OCI-LY1 (cell line): Measurements from ENCODE around the gene CSNK1A1.
"Not testable (repeated sequence)": the region's sequence is repeated elsewhere in the genome, so short reads cannot be mapped to it uniquely, and the experiment has no call there.

Source experiments
- H2AFZ ChIP-seq: fragments of 200-600 bp; sonication (generic), shearing (Covaris generic); 2 replicates; pipeline ENCODE4 v1.6.0; 2014; ENCODE audit warnings: antibody characterized with exemption, mild to moderate bottlenecking, low read length
- H3F3A ChIP-seq: fragments of 200-600 bp; sonication (generic), shearing (Covaris generic); 2 replicates; pipeline ENCODE4 v1.6.0; 2014; ENCODE audit warnings: mild to moderate bottlenecking, antibody characterized with exemption, low read length, moderate library complexity; ENCODE audit not compliant: insufficient read depth
- H3K27ac ChIP-seq: fragments of 200-600 bp; sonication (generic); 2 replicates; pipeline ENCODE4 v1.5.1; 2014; ENCODE audit warnings: low read length, mixed run types, mild to moderate bottlenecking, low read depth; ENCODE audit not compliant: poor library complexity, severe bottlenecking
- H3K27me3 ChIP-seq: fragments of 200-600 bp; sonication (generic); 2 replicates; pipeline ENCODE4 v1.6.0; 2014; ENCODE audit warnings: antibody characterized with exemption, mild to moderate bottlenecking, low read length, moderate library complexity; ENCODE audit not compliant: insufficient read depth
- H3K36me3 ChIP-seq: fragments of 200-600 bp; sonication (generic); 2 replicates; pipeline ENCODE4 v1.6.1; 2014; ENCODE audit warnings: mild to moderate bottlenecking, antibody characterized with exemption, low read length, moderate library complexity, mixed read lengths; ENCODE audit not compliant: insufficient read depth
- H3K4me1 ChIP-seq: fragments of 200-600 bp; sonication (generic); 2 replicates; pipeline ENCODE4 v1.5.1; 2014; ENCODE audit warnings: mild to moderate bottlenecking, low read length, moderate library complexity; ENCODE audit not compliant: insufficient read depth, severe bottlenecking
- H3K4me2 ChIP-seq: fragments of 200-600 bp; sonication (generic), shearing (Covaris generic); 2 replicates; pipeline ENCODE4 v1.6.1; 2014; ENCODE audit warnings: low read length
- H3K4me3 ChIP-seq: fragments of 200-600 bp; sonication (generic); 2 replicates; pipeline ENCODE4 v1.5.1; 2014; ENCODE audit warnings: low read length, low read depth, mild to moderate bottlenecking, mixed read lengths; ENCODE audit not compliant: poor library complexity, severe bottlenecking
- H3K79me2 ChIP-seq: fragments of 200-600 bp; shearing (Covaris generic); 2 replicates; pipeline ENCODE4 v1.6.1; 2016; ENCODE audit warnings: mixed run types, low read length, mixed read lengths; ENCODE audit not compliant: insufficient read depth
- H3K9ac ChIP-seq: fragments of 200-600 bp; sonication (generic), shearing (Covaris generic); 2 replicates; pipeline ENCODE4 v1.6.1; 2014; ENCODE audit warnings: mild to moderate bottlenecking, low read length, mixed read lengths
- H3K9me2 ChIP-seq: fragments of 200-600 bp; sonication (generic), shearing (Covaris generic); 2 replicates; pipeline ENCODE4 v1.6.1; 2014; ENCODE audit warnings: low read depth, mild to moderate bottlenecking, low read length, mixed read lengths
- H3K9me3 ChIP-seq: fragments of 200-600 bp; shearing (Covaris generic); 2 replicates; pipeline ENCODE4 v1.6.1; 2014; ENCODE audit warnings: low read length, mixed read lengths
- H4K20me1 ChIP-seq: fragments of 200-600 bp; sonication (generic), shearing (Covaris generic); 2 replicates; pipeline ENCODE4 v1.6.0; 2016; ENCODE audit warnings: mild to moderate bottlenecking, low read length; ENCODE audit not compliant: insufficient read depth
- CTCF ChIP-seq: fragments of 200-600 bp; sonication (generic), shearing (Covaris generic); IDR thresholded peaks from 2 replicates; pipeline ENCODE4 v1.5.1; 2017; ENCODE audit warnings: mild to moderate bottlenecking, antibody characterized with exemption, low read length, moderate library complexity, mixed read lengths
- EZH2 ChIP-seq: fragments of 200-600 bp; sonication (generic), shearing (Covaris generic); IDR thresholded peaks from 2 replicates; pipeline ENCODE4 v1.8.0; 2017; ENCODE audit warnings: borderline replicate concordance, mixed run types, mild to moderate bottlenecking, antibody characterized with exemption, low read length, moderate library complexity, mixed read lengths

The CSNK1A1 gene

GRCh38 chr5:149540089-149540488, 11.2 kb downstream of the CSNK1A1 start:
- peaks cover 93% of the 10 kb centered on the region for H3K79me2 ChIP-seq
- H4K20me1 ChIP-seq: 0 out of 2 replicates have a peak, but pooled peaks cover 4% of the 10 kb centered on the region
- no peaks in the 10 kb centered on the region for H3F3A ChIP-seq
- no peaks in the 10 kb centered on the region for H3K9me3 ChIP-seq
- H3K27ac ChIP-seq: no peak overlapping the region
- TF ChIP-seq EZH2 (no peak), CTCF (no peak)
- no peak overlapping the region for H3K9ac ChIP-seq
- no peak overlapping the region for H3K4me2 ChIP-seq
- H2AFZ ChIP-seq: no peak overlapping the region
- H3K27me3 ChIP-seq: no peaks in the 10 kb centered on the region
- H3K4me1 ChIP-seq: peaks cover 6% of the 10 kb centered on the region
- H3K36me3 ChIP-seq: peaks cover 86% of the 10 kb centered on the region
- H3K4me3 ChIP-seq: no peak overlapping the region
- H3K9me2 ChIP-seq: no peaks in the 10 kb centered on the region

- Histone ChIP-seq H3K36me3 (peaks cover 86% of the 10 kb centered on the region), H3K4me2 (no peak overlapping the region)
Measured at GRCh38 chr5:149537374-149537975, 13.8 kb downstream of the CSNK1A1 start.

GRCh38 chr5:149535787-149536186, 15.5 kb downstream of the CSNK1A1 start:
- not testable (repeated sequence) for H2AFZ ChIP-seq, H3K4me3 ChIP-seq, H3K27ac ChIP-seq, H3K9me3 ChIP-seq, H4K20me1 ChIP-seq, H3K4me2 ChIP-seq, H3K9me2 ChIP-seq, H3K27me3 ChIP-seq, H3F3A ChIP-seq, H3K9ac ChIP-seq, H3K4me1 ChIP-seq
- Histone ChIP-seq H3K36me3 (peaks cover 80% of the 10 kb centered on the region), H3K79me2 (peaks cover 98% of the 10 kb centered on the region)

More at GRCh38 chr5:149537374-149537975, 13.8 kb downstream of the CSNK1A1 start:
- no peak overlapping the region for H3K27ac ChIP-seq
- H3K9ac ChIP-seq: no peak overlapping the region
- peaks cover 10% of the 10 kb centered on the region; the same call in 1 of the 2 replicates for H4K20me1 ChIP-seq
- no peak overlapping the region for H2AFZ ChIP-seq
- no peaks in the 10 kb centered on the region for H3F3A ChIP-seq
- no peak for TF ChIP-seq EZH2
- no peak for TF ChIP-seq CTCF
- H3K4me3 ChIP-seq: no peak overlapping the region
- no peaks in the 10 kb centered on the region for H3K9me3 ChIP-seq
- no peaks in the 10 kb centered on the region for H3K9me2 ChIP-seq
- no peaks in the 10 kb centered on the region for H3K27me3 ChIP-seq
- no peaks in the 10 kb centered on the region for H3K4me1 ChIP-seq
- H3K79me2 ChIP-seq: peaks cover 95% of the 10 kb centered on the region

- TF ChIP-seq EZH2: no peak
- no peak for TF ChIP-seq CTCF
- H3K4me1 ChIP-seq: peaks cover 29% of the 10 kb centered on the region
- H4K20me1 ChIP-seq: peaks cover 6% of the 10 kb centered on the region; the same call in 1 of the 2 replicates
- no peak overlapping the region for H3K27ac ChIP-seq
- peaks cover 55% of the 10 kb centered on the region for H3K36me3 ChIP-seq
- no peaks in the 10 kb centered on the region for H3F3A ChIP-seq
- H2AFZ ChIP-seq: no peak overlapping the region
- no peaks in the 10 kb centered on the region for H3K9me2 ChIP-seq
- no peaks in the 10 kb centered on the region for H3K27me3 ChIP-seq
- peaks cover 100% of the 10 kb centered on the region for H3K79me2 ChIP-seq
- no peak overlapping the region for H3K4me2 ChIP-seq
- H3K9ac ChIP-seq: no peak overlapping the region
- no peaks in the 10 kb centered on the region for H3K9me3 ChIP-seq
- no peak overlapping the region for H3K4me3 ChIP-seq
Measured at GRCh38 chr5:149532413-149532812, 18.8 kb downstream of the CSNK1A1 start.
